SJCRH30 (cell line): ENCODE measurements around the gene WSCD2. TPM values are rescaled to one million over a fixed set of nuclear protein-coding genes. Genes with fewer than 3 reads are reported as not detected.

Source experiments
- DNase-seq, 2 experiments: peaks; one replicate each; pipeline ENCODE4 v3.0.0-alpha.2; 2015 to 2020
- H3K27ac ChIP-seq: fragments of 250-450 bp; sonication (Bioruptor Pico); 2 replicates; pipeline ENCODE4 v1.5.1; 2020; ENCODE audit warnings: mild to moderate bottlenecking, moderate library complexity
- H3K27me3 ChIP-seq: fragments of 250-450 bp; sonication (Bioruptor Pico); 2 replicates; pipeline ENCODE4 v1.5.1; 2020; ENCODE audit warnings: mild to moderate bottlenecking, moderate library complexity
- H3K36me3 ChIP-seq: fragments of 250-450 bp; sonication (Bioruptor Pico); 2 replicates; pipeline ENCODE4 v1.5.1; 2020; ENCODE audit warnings: mild to moderate bottlenecking, moderate library complexity
- H3K4me1 ChIP-seq: fragments of 250-450 bp; sonication (Bioruptor Pico); 2 replicates; pipeline ENCODE4 v1.5.1; 2020; ENCODE audit warnings: mild to moderate bottlenecking, moderate library complexity
- H3K4me3 ChIP-seq: fragments of 250-450 bp; sonication (Bioruptor Pico); 2 replicates; pipeline ENCODE4 v1.5.1; 2020; ENCODE audit warnings: mild to moderate bottlenecking, moderate library complexity
- H3K9me3 ChIP-seq: fragments of 250-450 bp; sonication (Bioruptor Pico); replicated peaks from 2 replicates; pipeline ENCODE4 v1.5.1; 2020; ENCODE audit warnings: mild to moderate bottlenecking, moderate library complexity
- total RNA-seq: library from RNA; depleted of rRNA; stranded (reverse); fragments of >200 nt; shearing (Covaris generic); gene quantifications from 2 replicates; pipeline ENCODE4 v1.2.3, GENCODE V29; 2014; rRNA removed

Gene WSCD2
- total RNA-seq, 1 experiment from 2014 or later, result not detected

DNA sequence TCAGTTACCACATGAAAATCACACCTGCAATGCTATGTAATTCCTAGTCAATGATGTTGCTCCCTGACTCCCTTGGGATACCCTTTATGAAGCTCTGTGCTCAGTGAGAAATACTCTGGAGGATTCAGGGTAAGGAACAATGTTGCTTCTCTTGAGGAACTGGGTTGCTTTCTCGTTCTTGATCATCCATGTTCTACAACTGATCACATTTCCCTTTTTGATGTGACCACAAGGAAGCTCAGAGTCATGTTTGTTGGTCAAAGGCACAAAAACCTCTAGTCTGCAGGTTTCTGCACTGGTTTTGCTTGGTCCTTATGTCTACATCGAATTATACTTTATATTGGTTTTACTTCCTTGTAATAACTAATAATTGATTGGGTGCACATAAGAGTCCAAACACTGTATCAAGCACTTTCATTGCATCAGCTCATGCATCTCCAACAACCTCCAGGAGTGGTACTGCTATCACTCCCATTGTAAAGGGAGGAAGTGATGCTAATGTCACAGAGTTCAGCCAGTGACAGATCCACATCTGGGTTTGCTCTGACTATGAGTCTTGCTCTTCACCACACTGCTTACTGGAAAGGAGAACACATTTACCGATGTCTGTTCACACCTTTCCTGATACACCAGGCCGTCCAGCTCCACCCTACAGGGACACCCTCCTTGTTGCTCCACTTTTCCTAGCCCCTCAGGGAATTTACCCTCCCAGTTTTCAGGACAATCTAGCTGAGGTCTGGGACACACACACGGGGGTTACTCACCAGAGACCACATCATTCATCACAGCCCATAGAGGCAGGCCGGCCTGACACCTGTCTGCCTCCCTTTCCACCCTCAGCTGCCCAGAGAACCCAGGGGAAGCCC lies 169.0 kb downstream of the WSCD2 start:
- DNase-seq, result no peak
- Histone ChIP-seq H3K27ac (no peak overlapping the region), H3K4me1 (no peaks in the 10 kb centered on the region), H3K9me3 (no peaks in the 10 kb centered on the region), H3K4me3 (no peak overlapping the region), H3K27me3 (0 out of 2 replicates have a peak, but pooled peaks cover 3% of the 10 kb centered on the region), H3K36me3 (no peaks in the 10 kb centered on the region)

DNA sequence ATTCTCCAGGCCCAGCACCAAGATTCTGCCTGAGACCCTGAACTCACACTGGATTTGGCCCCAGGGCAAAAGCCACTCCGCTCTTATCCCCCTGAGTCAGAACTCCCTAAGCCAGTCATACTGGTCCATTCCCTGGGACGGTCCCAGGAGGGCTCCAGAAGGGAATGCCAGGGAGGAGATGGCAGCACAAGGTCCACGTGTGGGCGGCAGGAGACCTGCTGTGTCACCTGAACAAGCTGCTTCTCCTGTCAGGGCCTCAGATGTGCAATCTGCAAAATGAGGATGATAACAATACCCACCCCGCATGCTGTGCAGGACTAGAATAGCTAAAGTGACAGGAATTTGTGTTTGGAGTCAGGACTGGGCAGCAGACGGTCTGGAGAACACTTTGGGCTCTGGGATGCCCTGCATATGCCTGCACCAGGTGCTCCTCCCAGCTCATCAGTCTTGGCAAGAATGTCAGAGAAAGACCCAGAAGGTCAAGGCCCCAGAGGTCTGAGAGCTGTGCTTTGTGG lies 169.7 kb downstream of the WSCD2 start:
- Histone ChIP-seq H3K36me3 (no peaks in the 10 kb centered on the region), H3K4me1 (no peaks in the 10 kb centered on the region), H3K27me3 (0 out of 2 replicates have a peak, but pooled peaks cover 3% of the 10 kb centered on the region), H3K27ac (no peak overlapping the region), H3K4me3 (no peak overlapping the region), H3K9me3 (no peaks in the 10 kb centered on the region)
- no peak for DNase-seq

DNA sequence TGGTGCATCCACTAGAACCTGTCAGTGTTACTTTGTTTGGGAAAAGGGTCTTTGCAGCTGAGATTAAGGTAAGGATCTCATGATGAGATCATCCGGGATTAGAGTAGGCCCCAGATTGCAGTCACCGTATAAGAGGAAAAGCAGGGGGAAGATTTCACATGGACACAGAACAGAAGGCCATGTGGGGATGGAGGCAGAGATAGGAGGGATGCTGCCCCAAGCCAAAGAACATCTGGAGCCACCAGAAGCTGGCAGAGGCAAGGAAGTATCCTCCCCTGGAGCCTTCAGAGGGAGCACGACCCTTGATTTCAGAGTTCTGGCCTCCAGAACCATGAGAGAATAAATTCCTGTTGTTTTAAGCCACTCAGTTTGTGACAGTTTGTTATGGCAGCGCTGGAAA lies 170.4 kb downstream of the WSCD2 start:
- Histone ChIP-seq H3K4me3 (no peak overlapping the region), H3K36me3 (no peaks in the 10 kb centered on the region), H3K27ac (no peak overlapping the region), H3K27me3 (0 out of 2 replicates have a peak, but pooled peaks cover 3% of the 10 kb centered on the region), H3K9me3 (no peaks in the 10 kb centered on the region), H3K4me1 (no peaks in the 10 kb centered on the region)
- DNase-seq, result no peak

Other genes starting within 250 kb of the WSCD2 start
- 0.04 TPM in 1 of 2 replicates, not detected in the other for gene CMKLR1, start 210.0 kb downstream of the WSCD2 start, total RNA-seq